SK-N-MC (cell line): Measurements from ENCODE around the gene COL6A3.

Experiments
- EZH2 ChIP-seq: fragments of 200-600 bp; sonication (generic); IDR thresholded peaks from one replicate; pipeline ENCODE4 v1.6.1; 2017; ENCODE audit warnings: antibody characterized with exemption
- FOXP2 ChIP-seq: optimal IDR thresholded peaks from 2 replicates; pipeline ENCODE3; 2011; ENCODE audit warnings: mild to moderate bottlenecking, moderate library complexity; ENCODE audit not compliant: insufficient read depth; ENCODE audit errors: extremely low read length, control extremely low read depth
- POLR2AphosphoS5 ChIP-seq: IDR thresholded peaks from 2 replicates; pipeline ENCODE4 v1.6.1; 2012; ENCODE audit warnings: mild to moderate bottlenecking, low read depth, low read length, borderline replicate concordance

GRCh38 chr2:237283131-237283928 is 130.6 kb downstream of the COL6A3 start:
- TF ChIP-seq EZH2, result no peak
- TF ChIP-seq POLR2AphosphoS5, result no peak
- TF ChIP-seq FOXP2, result no peak
